ENCODE data around the gene UBE2L3. TPM values are rescaled to one million over a fixed set of nuclear protein-coding genes. Genes with fewer than 3 reads are reported as not detected.

The UBE2L3 gene
- total and polyA plus RNA-seq, 10 of the 15 experiments (the other 5 are each of a cell fraction or from before 2014, with no cell fraction given): 55.7 to 168 (median 113) TPM

GRCh38 chr22:21660904-21661303 lies 93.4 kb downstream of the UBE2L3 start:
- Histone ChIP-seq H4K20me1 (ENCODE audit: control insufficient read depth, insufficient read depth) (no peaks in the 10 kb centered on the region), H3K27me3 (replicated peaks in 1 of 2; ENCODE audit: control insufficient read depth in 2 of 2, insufficient read depth in 2 of 2, low read length in 1 of 2) (no peaks in the 10 kb centered on the region), H3K9me3 (replicated peaks; ENCODE audit: control insufficient read depth, insufficient read depth, low read length) (no peaks in the 10 kb centered on the region), H3K4me1 (ENCODE audit: control insufficient read depth, insufficient read depth, low read length) (no peaks in the 10 kb centered on the region), H2AFZ (ENCODE audit: control insufficient read depth, low read depth, low read length) (no peak overlapping the region), H3K4me2 (ENCODE audit: control insufficient read depth, insufficient read depth) (no peak overlapping the region), H3K9ac (ENCODE audit: control insufficient read depth, insufficient read depth, low read length) (no peak overlapping the region), H3K79me2 (ENCODE audit: control insufficient read depth, insufficient read depth, low read length) (peaks cover under 1% of the 10 kb centered on the region; the same call in 1 of the 2 replicates), H3K27ac (ENCODE audit: control insufficient read depth, insufficient read depth) (no peak overlapping the region), H3K36me3 (ENCODE audit: control insufficient read depth in 2 of 2, insufficient read depth in 2 of 2, low read length in 1 of 2) (no peaks in the 10 kb centered on the region), H3K4me3 (no peak overlapping the region)
- no peak for DNase-seq (ENCODE audit: low read depth, low spot score)
- ChIA-PET RAD21 (ENCODE audit: unreplicated experiment) (no interaction called here), SMC1A (ENCODE audit: uncharacterized antibody, unreplicated experiment) (no interaction called here), CTCF (no interaction called here), POLR2A (no interaction called here)
- intact Hi-C loops (cut with micrococcal nuclease; ENCODE audit: unreplicated experiment): no loop called here
- FAIRE-seq: no peak
- WGBS (ENCODE audit: insufficient coverage, insufficient replicate concordance, low lambda C conversion rate, missing lambda C conversion rate): 36% methylated on average over 7 of the region's 7 CpGs
- no TSS peak for BruUV-seq (replicated peaks)
- TF ChIP-seq MEF2A (IDR thresholded peaks at IDR 0.05; ENCODE audit: insufficient read depth, low read depth, low read length) (no peak), POLR2A (IDR thresholded peaks at IDR 0.05; ENCODE audit: low read depth, low read length) (0 out of 2 replicates have a peak, but pooled peaks have one; percentile 8), BCLAF1 (IDR thresholded peaks at IDR 0.05) (no peak), NR2C2 (IDR thresholded peaks at IDR 0.05; ENCODE audit: borderline replicate concordance, control insufficient read depth, insufficient read length, low read depth) (no peak), ZNF217 (IDR thresholded peaks at IDR 0.05) (no peak), IKZF1 (conservative IDR thresholded peaks at IDR 0.05) (no peak)
- no peak for ATAC-seq
- in situ Hi-C loops (cut with MboI): no loop called here

GRCh38 chr22:21661991-21662390 lies 94.5 kb downstream of the UBE2L3 start:
- BruUV-seq (replicated peaks): no TSS peak
- FAIRE-seq: no peak
- RAD21 ChIA-PET (ENCODE audit: unreplicated experiment): no interaction called here

More at GRCh38 chr22:21661991-21662390, 94.5 kb downstream of the UBE2L3 start:
- no peaks in the 10 kb centered on the region for H4K20me1 ChIP-seq (ENCODE audit: control insufficient read depth, insufficient read depth)
- no peaks in the 10 kb centered on the region for H3K4me1 ChIP-seq (ENCODE audit: control insufficient read depth, insufficient read depth, low read length)
- ChIA-PET POLR2A (no interaction called here), CTCF (no interaction called here), SMC1A (ENCODE audit: uncharacterized antibody, unreplicated experiment) (no interaction called here)
- 67% methylated on average over 5 of the region's 5 CpGs for WGBS (ENCODE audit: insufficient coverage, insufficient replicate concordance, low lambda C conversion rate, missing lambda C conversion rate)
- TF ChIP-seq BCL11A (IDR thresholded peaks at IDR 0.05; ENCODE audit: low read depth, low read length) (no peak), RCOR1 (conservative IDR thresholded peaks at IDR 0.05; ENCODE audit: low read depth, low read length) (no peak), ZNF622 (IDR thresholded peaks at IDR 0.05) (no peak), POLR2AphosphoS2 (IDR thresholded peaks at IDR 0.05; ENCODE audit: low read depth, low read length) (no peak), NFIC (IDR thresholded peaks at IDR 0.05; ENCODE audit: low read depth, low read length) (no peak)
- no peak for ATAC-seq
- no peaks in the 10 kb centered on the region for H3K36me3 ChIP-seq (ENCODE audit: control insufficient read depth in 2 of 2, insufficient read depth in 2 of 2, low read length in 1 of 2)
- no peaks in the 10 kb centered on the region for H3K27me3 ChIP-seq (replicated peaks in 1 of 2; ENCODE audit: control insufficient read depth in 2 of 2, insufficient read depth in 2 of 2, low read length in 1 of 2)
- no peak for DNase-seq (ENCODE audit: low read depth, low spot score)
- peaks cover 8% of the 10 kb centered on the region for H3K79me2 ChIP-seq (ENCODE audit: control insufficient read depth, insufficient read depth, low read length)
- no peak overlapping the region for H3K4me3 ChIP-seq
- in situ Hi-C loops (cut with MboI) (no loop called here), intact Hi-C loops (cut with micrococcal nuclease; ENCODE audit: unreplicated experiment) (no loop called here)
- H3K9me3 ChIP-seq (replicated peaks; ENCODE audit: control insufficient read depth, insufficient read depth, low read length): no peaks in the 10 kb centered on the region
- H3K4me2 ChIP-seq (ENCODE audit: control insufficient read depth, insufficient read depth): no peak overlapping the region
- H3K27ac ChIP-seq (ENCODE audit: control insufficient read depth, insufficient read depth): no peak overlapping the region
- no peak overlapping the region for H2AFZ ChIP-seq (ENCODE audit: control insufficient read depth, low read depth, low read length)
- no peak overlapping the region for H3K9ac ChIP-seq (ENCODE audit: control insufficient read depth, insufficient read depth, low read length)
